PFSK-1 (cell line): ENCODE data around the gene SH3RF1.

Source experiments
- FOXP2 ChIP-seq: optimal IDR thresholded peaks from 2 replicates; pipeline ENCODE3; 2011; ENCODE audit warnings: borderline replicate concordance, control low read depth, inconsistent platforms; ENCODE audit not compliant: insufficient read depth; ENCODE audit errors: extremely low read length, extremely low read depth
- POLR2AphosphoS5 ChIP-seq: IDR thresholded peaks from 2 replicates; pipeline ENCODE4 v1.6.1; 2012; ENCODE audit warnings: low read depth, mild to moderate bottlenecking, control low read depth, low read length, moderate library complexity
- SIN3A ChIP-seq: IDR thresholded peaks from 2 replicates; pipeline ENCODE4 v1.6.1; 2012; ENCODE audit warnings: mild to moderate bottlenecking, low read length, moderate library complexity, borderline replicate concordance; ENCODE audit not compliant: insufficient read depth
- TAF1 ChIP-seq: IDR thresholded peaks from 2 replicates; pipeline ENCODE4 v1.6.1; 2012; ENCODE audit warnings: low read length, control low read depth, borderline replicate concordance; ENCODE audit not compliant: insufficient read depth
- TF ChIP-seq, protein P1 (sequence below), 2 experiments: IDR thresholded peaks; 2 replicates each; pipeline versions ENCODE4 v1.6.1 to v1.8.0; 2011 to 2012; ENCODE audit warnings: low read depth in 2 of 2, low read length in 2 of 2, control low read depth in 1 of 2, inconsistent platforms in 1 of 2, mild to moderate bottlenecking in 1 of 2, moderate library complexity in 1 of 2; ENCODE audit not compliant: insufficient read depth in 1 of 2

The SH3RF1 gene

DNA sequence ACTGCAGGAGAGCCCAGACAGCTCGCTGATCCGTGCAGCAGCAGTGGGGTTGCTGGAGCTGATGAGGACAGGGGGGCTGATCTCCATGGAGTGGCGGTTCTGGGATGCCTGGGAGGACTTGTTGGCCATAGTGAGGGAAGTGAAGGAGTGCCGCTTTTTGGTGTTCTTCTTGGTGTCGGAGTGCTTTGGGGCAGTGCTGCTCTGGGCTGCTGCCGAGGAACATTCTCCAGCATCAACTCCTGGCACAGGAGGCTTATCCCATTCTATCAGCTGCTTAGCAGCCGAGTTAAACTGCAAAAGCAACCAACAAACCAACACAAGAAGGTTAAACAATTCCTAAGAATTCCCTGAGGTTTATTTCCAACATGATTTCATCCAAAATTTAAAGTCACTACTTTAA lies 134.4 kb downstream of the SH3RF1 start:
- TF ChIP-seq POLR2AphosphoS5, result no peak
- no peak for TF ChIP-seq TAF1
- no peak for TF ChIP-seq SIN3A
- TF ChIP-seq, protein P1, sequence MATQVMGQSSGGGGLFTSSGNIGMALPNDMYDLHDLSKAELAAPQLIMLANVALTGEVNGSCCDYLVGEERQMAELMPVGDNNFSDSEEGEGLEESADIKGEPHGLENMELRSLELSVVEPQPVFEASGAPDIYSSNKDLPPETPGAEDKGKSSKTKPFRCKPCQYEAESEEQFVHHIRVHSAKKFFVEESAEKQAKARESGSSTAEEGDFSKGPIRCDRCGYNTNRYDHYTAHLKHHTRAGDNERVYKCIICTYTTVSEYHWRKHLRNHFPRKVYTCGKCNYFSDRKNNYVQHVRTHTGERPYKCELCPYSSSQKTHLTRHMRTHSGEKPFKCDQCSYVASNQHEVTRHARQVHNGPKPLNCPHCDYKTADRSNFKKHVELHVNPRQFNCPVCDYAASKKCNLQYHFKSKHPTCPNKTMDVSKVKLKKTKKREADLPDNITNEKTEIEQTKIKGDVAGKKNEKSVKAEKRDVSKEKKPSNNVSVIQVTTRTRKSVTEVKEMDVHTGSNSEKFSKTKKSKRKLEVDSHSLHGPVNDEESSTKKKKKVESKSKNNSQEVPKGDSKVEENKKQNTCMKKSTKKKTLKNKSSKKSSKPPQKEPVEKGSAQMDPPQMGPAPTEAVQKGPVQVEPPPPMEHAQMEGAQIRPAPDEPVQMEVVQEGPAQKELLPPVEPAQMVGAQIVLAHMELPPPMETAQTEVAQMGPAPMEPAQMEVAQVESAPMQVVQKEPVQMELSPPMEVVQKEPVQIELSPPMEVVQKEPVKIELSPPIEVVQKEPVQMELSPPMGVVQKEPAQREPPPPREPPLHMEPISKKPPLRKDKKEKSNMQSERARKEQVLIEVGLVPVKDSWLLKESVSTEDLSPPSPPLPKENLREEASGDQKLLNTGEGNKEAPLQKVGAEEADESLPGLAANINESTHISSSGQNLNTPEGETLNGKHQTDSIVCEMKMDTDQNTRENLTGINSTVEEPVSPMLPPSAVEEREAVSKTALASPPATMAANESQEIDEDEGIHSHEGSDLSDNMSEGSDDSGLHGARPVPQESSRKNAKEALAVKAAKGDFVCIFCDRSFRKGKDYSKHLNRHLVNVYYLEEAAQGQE (IDR thresholded peaks at IDR 0.05; ENCODE audit: insufficient read depth in 1 of 2, low read depth in 2 of 2, low read length in 2 of 2), result no peak
- TF ChIP-seq FOXP2, result no peak

DNA sequence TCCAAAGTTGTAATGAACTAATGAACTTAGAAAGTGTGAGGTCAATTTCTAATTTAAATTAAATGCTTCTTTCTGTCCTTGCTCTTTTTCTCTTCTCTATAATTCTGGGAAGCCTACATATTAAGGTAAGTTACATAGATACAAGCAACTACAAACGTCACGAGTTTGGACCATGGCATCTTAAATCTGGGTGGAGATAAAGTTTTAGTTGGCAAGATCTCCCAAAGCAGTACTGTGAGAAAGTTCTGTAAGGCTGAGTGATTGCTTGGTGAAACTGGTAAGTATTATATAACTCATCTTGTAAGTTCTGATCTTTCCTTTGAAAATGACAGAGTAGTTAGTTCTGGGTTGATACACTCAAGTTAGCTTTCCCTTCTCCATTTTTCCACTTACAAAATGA lies 135.0 kb downstream of the SH3RF1 start:
- TF ChIP-seq POLR2AphosphoS5, result no peak
- no peak for TF ChIP-seq TAF1
- TF ChIP-seq FOXP2, result no peak
- no peak for TF ChIP-seq SIN3A
- TF ChIP-seq, protein P1 (IDR thresholded peaks at IDR 0.05; ENCODE audit: insufficient read depth in 1 of 2, low read depth in 2 of 2, low read length in 2 of 2), result no peak

DNA sequence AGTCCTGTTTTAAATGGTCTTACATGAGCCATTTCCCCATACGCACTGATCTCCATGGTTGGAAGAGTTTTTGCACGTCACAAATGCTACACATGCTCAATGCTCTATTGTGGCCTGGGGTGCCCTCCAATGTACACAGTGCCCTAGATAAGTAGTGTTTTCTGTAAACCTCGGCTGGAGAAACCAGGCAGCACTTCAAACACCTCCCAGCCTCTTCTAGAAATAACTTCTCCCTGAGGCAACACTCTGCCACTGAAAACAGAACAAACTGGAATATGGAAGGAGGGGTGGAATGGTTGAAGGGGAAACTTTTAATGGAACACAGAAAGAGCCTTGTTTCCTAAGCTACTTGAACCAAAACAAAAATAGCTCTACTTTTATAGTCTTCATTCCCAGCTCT lies 136.8 kb downstream of the SH3RF1 start:
- TF ChIP-seq, protein P1 (IDR thresholded peaks at IDR 0.05; ENCODE audit: insufficient read depth in 1 of 2, low read depth in 2 of 2, low read length in 2 of 2), result no peak
- TF ChIP-seq SIN3A, result no peak
- TF ChIP-seq TAF1, result no peak
- TF ChIP-seq FOXP2, result no peak
- no peak for TF ChIP-seq POLR2AphosphoS5

DNA sequence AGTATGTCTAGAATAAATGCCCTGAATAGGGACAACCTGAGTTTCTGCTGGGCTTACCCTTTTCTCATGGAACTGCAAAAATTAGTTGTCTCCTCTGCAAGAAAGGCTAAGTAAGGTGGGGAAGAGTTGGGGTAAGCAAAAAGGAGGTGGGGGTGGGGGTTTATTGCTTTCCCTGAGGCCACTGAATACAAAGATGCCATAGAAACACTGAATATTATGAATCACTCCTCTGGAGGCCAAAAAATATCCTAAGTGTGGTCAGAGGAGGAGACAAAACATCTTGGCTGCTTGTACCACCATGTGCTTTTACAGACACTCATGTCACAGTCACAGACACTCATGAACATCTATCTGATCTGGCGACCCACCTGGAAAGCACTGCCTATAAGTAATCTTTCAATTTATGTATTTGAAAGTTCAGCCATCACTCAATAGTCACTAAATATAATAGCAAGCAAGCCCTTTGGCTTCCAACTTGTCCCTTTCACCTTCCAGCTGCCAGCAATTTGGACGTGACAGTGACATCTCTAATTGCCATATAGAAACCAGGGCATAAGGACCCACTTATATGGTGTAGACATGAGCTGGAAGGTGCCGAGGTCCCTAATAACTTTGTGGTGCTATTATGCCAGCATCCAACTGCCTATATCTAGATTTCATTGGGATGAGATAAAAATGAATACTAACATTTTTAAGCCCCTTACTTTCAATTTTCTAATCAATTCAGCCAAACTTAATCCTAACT lies 138.0 kb downstream of the SH3RF1 start:
- TF ChIP-seq, protein P1 (IDR thresholded peaks at IDR 0.05; ENCODE audit: insufficient read depth in 1 of 2, low read depth in 2 of 2, low read length in 2 of 2), result no peak
- TF ChIP-seq POLR2AphosphoS5 (no peak), TAF1 (no peak), SIN3A (no peak), FOXP2 (no peak)
